H1 (cell line): ENCODE data around the gene INAFM2. TPM values are rescaled to one million over a fixed set of nuclear protein-coding genes. Genes with fewer than 3 reads are reported as not detected.
A peak's percentile ranks its signal among the peaks of the same experiment; 100 is the strongest.

Experiments used
- CTCF ChIA-PET: fragments of 300-600 bp; sonication (Branson Sonifier 250); formaldehyde crosslinking; loops from one replicate; lab custom pipeline; 2021; ENCODE audit not compliant: partially characterized antibody; lab: Charles Lee
- POLR2A ChIA-PET: fragments of 300-600 bp; sonication (Branson Sonifier 250); formaldehyde crosslinking; loops from one replicate; lab custom pipeline; 2021; ENCODE audit warnings: inconsistent platforms; ENCODE audit not compliant: partially characterized antibody; lab: Charles Lee
- DNase-seq, 2 experiments: peaks; one replicate each; pipeline versions ENCODE4 v3.0.0 to v3.0.0-alpha.2; 2010 to 2022; ENCODE audit warnings: low spot score in 2 of 2, low read depth in 1 of 2, mixed read lengths in 1 of 2
- FAIRE-seq: peaks from 2 replicates; lab custom pipeline; 2011; peaks lifted over from hg19 to GRCh38; lab: Jason Lieb, UNC
- H2AFZ ChIP-seq: 2 replicates; pipeline ENCODE4 v1.8.1; 2012; ENCODE audit warnings: low read length, inconsistent platforms
- H2AK5ac ChIP-seq: 2 replicates; pipeline ENCODE4 v1.6.1; 2013; ENCODE audit warnings: low read depth, low read length
- H2BK120ac ChIP-seq: replicated peaks from 2 replicates; pipeline ENCODE3; 2013; ENCODE audit warnings: low read depth, low read length, inconsistent platforms
- H2BK12ac ChIP-seq: 2 replicates; pipeline ENCODE4 v1.6.1; 2013; ENCODE audit warnings: low read depth, low read length
- H2BK15ac ChIP-seq: 2 replicates; pipeline ENCODE4 v1.6.1; 2013; ENCODE audit warnings: low read length
- H2BK20ac ChIP-seq: 2 replicates; pipeline ENCODE4 v1.6.1; 2013; ENCODE audit warnings: low read length
- H2BK5ac ChIP-seq: 2 replicates; pipeline ENCODE4 v1.6.1; 2013; ENCODE audit warnings: low read depth, low read length
- H3K14ac ChIP-seq: 2 replicates; pipeline ENCODE4 v1.6.1; 2013; ENCODE audit warnings: inconsistent platforms; ENCODE audit not compliant: insufficient read length
- H3K18ac ChIP-seq: 2 replicates; pipeline ENCODE4 v1.6.1; 2013; ENCODE audit warnings: low read length; ENCODE audit errors: extremely low read depth
- H3K23ac ChIP-seq: 2 replicates; pipeline ENCODE4 v1.6.1; 2013; ENCODE audit warnings: inconsistent platforms; ENCODE audit not compliant: insufficient read length
- H3K23me2 ChIP-seq: 2 replicates; pipeline ENCODE4 v1.6.1; 2013; ENCODE audit warnings: low read depth, low read length
- H3K27ac ChIP-seq: 2 replicates; pipeline ENCODE4 v1.6.1; 2011; ENCODE audit warnings: low read depth, low read length, inconsistent platforms
- H3K27me3 ChIP-seq, 4 experiments: replicated peaks in 1 of 4; 1 replicate in 1 of 4; 2 replicates in 3 of 4; pipeline versions ENCODE4 v1.6.1 to v1.8.1; 2011 to 2013; ENCODE audit warnings: low read length in 3 of 4, mild to moderate bottlenecking in 3 of 4, inconsistent platforms in 2 of 4, mixed read lengths in 2 of 4, moderate library complexity in 1 of 4; ENCODE audit not compliant: control insufficient read depth in 3 of 4, insufficient read depth in 3 of 4; ENCODE audit errors: extremely low read depth in 1 of 4
- H3K36me3 ChIP-seq, 4 experiments: 2 replicates each; pipeline versions ENCODE4 v1.6.1 to v1.8.1; 2011 to 2013; ENCODE audit warnings: mild to moderate bottlenecking in 4 of 4, low read length in 3 of 4, moderate library complexity in 2 of 4, control low read depth in 1 of 4, inconsistent platforms in 1 of 4; ENCODE audit not compliant: insufficient read depth in 4 of 4, control insufficient read depth in 2 of 4
- H3K4ac ChIP-seq: replicated peaks from 2 replicates; pipeline ENCODE3; 2013; ENCODE audit warnings: low read length, low read depth, mixed read lengths, inconsistent platforms; ENCODE audit not compliant: insufficient read length
- H3K4me1 ChIP-seq, 4 experiments: replicated peaks in 1 of 4; 1 replicate in 1 of 4; 2 replicates in 3 of 4; pipeline versions ENCODE4 v1.6.1 to v1.8.1; 2011 to 2013; ENCODE audit warnings: low read length in 3 of 4, inconsistent platforms in 2 of 4, mixed read lengths in 1 of 4; ENCODE audit not compliant: insufficient read depth in 4 of 4, control insufficient read depth in 3 of 4
- H3K4me2 ChIP-seq, 2 experiments: 2 replicates each; pipeline versions ENCODE4 v1.6.1 to v1.8.1; 2011 to 2013; ENCODE audit warnings: low read depth in 2 of 2, low read length in 2 of 2, control low read depth in 1 of 2, inconsistent platforms in 1 of 2, mild to moderate bottlenecking in 1 of 2; ENCODE audit not compliant: insufficient read depth in 1 of 2
- H3K4me3 ChIP-seq, 4 experiments: fragments of 200-600, 300-600 bp in 1 of 4; sonication (generic), shearing (Covaris generic), sonication (Bioruptor Twin) in 1 of 4; 2 replicates each; pipeline versions ENCODE4 v1.5.1 to v1.8.1; 2011 to 2016; ENCODE audit warnings: low read length in 4 of 4, low read depth in 3 of 4, control low read depth in 2 of 4, inconsistent platforms in 2 of 4, mild to moderate bottlenecking in 2 of 4, mixed read lengths in 1 of 4, moderate library complexity in 1 of 4; ENCODE audit not compliant: insufficient read depth in 2 of 4; ENCODE audit errors: extremely low read depth in 1 of 4
- H3K56ac ChIP-seq: replicated peaks from 2 replicates; pipeline ENCODE3; 2013; ENCODE audit warnings: low read depth, mild to moderate bottlenecking, mixed read lengths, low read length, inconsistent platforms; ENCODE audit not compliant: insufficient read length
- H3K79me1 ChIP-seq: 2 replicates; pipeline ENCODE4 v1.6.1; 2013; ENCODE audit warnings: low read depth, low read length, control low read depth
- H3K79me2 ChIP-seq, 2 experiments: 2 replicates each; pipeline versions ENCODE4 v1.6.1 to v1.8.1; 2012 to 2013; ENCODE audit warnings: low read length in 2 of 2, mild to moderate bottlenecking in 2 of 2, inconsistent platforms in 1 of 2; ENCODE audit not compliant: insufficient read depth in 2 of 2, control insufficient read depth in 1 of 2
- H3K9ac ChIP-seq, 4 experiments: replicated peaks in 1 of 4; 1 replicate in 1 of 4; 2 replicates in 3 of 4; pipeline versions ENCODE4 v1.6.1 to v1.8.1; 2011 to 2013; ENCODE audit warnings: low read depth in 3 of 4, low read length in 3 of 4, control low read depth in 2 of 4, mild to moderate bottlenecking in 2 of 4, moderate library complexity in 2 of 4, inconsistent platforms in 1 of 4; ENCODE audit errors: extremely low read depth in 1 of 4
- H3K9me3 ChIP-seq, 2 experiments: 2 replicates each; pipeline versions ENCODE4 v1.6.1 to v1.8.1; 2012 to 2013; ENCODE audit warnings: mild to moderate bottlenecking in 2 of 2, moderate library complexity in 2 of 2, control low read depth in 1 of 2, inconsistent platforms in 1 of 2, low read depth in 1 of 2, low read length in 1 of 2, mixed read lengths in 1 of 2; ENCODE audit not compliant: insufficient read depth in 2 of 2
- H4K20me1 ChIP-seq, 2 experiments: replicated peaks in 1 of 2; 2 replicates each; pipeline versions ENCODE3 to v1.8.1; 2011 to 2013; ENCODE audit warnings: inconsistent platforms in 2 of 2, low read length in 2 of 2, mild to moderate bottlenecking in 1 of 2; ENCODE audit not compliant: insufficient read depth in 2 of 2, control insufficient read depth in 1 of 2
- H4K5ac ChIP-seq: 2 replicates; pipeline ENCODE4 v1.6.1; 2013; ENCODE audit warnings: low read length, low read depth, mixed read lengths, inconsistent platforms; ENCODE audit not compliant: insufficient read length
- H4K8ac ChIP-seq: 2 replicates; pipeline ENCODE4 v1.8.0; 2013; ENCODE audit warnings: mild to moderate bottlenecking, moderate library complexity, low read length, inconsistent platforms; ENCODE audit not compliant: insufficient read depth; ENCODE audit errors: extremely low read depth
- H4K91ac ChIP-seq: replicated peaks from 2 replicates; pipeline ENCODE3; 2013; ENCODE audit warnings: low read length, mixed read lengths, inconsistent platforms; ENCODE audit not compliant: insufficient read length
- CREB1 ChIP-seq: IDR thresholded peaks from 2 replicates; pipeline ENCODE4 v1.6.1; 2012; ENCODE audit warnings: inconsistent platforms
- CTCF ChIP-seq, 3 experiments: IDR thresholded peaks; 1 replicate in 2 of 3; 2 replicates in 1 of 3; pipeline versions ENCODE4 v1.5.1 to v1.6.1; 2011; ENCODE audit warnings: low read length in 3 of 3, mild to moderate bottlenecking in 3 of 3, inconsistent platforms in 2 of 3, low read depth in 1 of 3, moderate library complexity in 1 of 3; ENCODE audit not compliant: insufficient read depth in 1 of 3; ENCODE audit errors: control extremely low read depth in 1 of 3
- RAD21 ChIP-seq, 2 experiments: IDR thresholded peaks in 1 of 2; conservative IDR thresholded peaks in 1 of 2; 2 replicates each; pipeline ENCODE4 v1.6.1; 2011; ENCODE audit warnings: low read depth in 2 of 2, low read length in 2 of 2, improper control_type of control experiment in 1 of 2, inconsistent platforms in 1 of 2, mild to moderate bottlenecking in 1 of 2, moderate library complexity in 1 of 2
- SP4 ChIP-seq: IDR thresholded peaks from 2 replicates; pipeline ENCODE4 v1.6.1; 2012; ENCODE audit warnings: low read length, inconsistent platforms
- WGBS, 2 experiments: shearing (Covaris generic) in 1 of 2; methylation state at CpG; one replicate each; pipeline versions ENCODE4 v1.1.6 to v1.1.7; 2013 to 2015; ENCODE audit warnings: low lambda C conversion rate in 2 of 2, mixed read lengths in 2 of 2, inconsistent platforms in 1 of 2, low coverage in 1 of 2, missing lambda C conversion rate in 1 of 2; ENCODE audit not compliant: insufficient replicate concordance in 2 of 2, insufficient coverage in 1 of 2, insufficient read length in 1 of 2; ENCODE audit errors: extremely low coverage in 1 of 2, missing lambda C conversion rate in 1 of 2; 5-methylcytosine and 5-hydroxymethylcytosine counted together
- polyA plus RNA-seq, 7 experiments: library from polyadenylated mRNA; depleted of rRNA in 3 of 7; stranded (reverse) in 5 of 7; unstranded in 2 of 7; fragments of >200 nt in 5 of 7; fragments of 200-250 nt in 2 of 7; gene quantifications; 1 replicate in 5 of 7; 2 replicates in 1 of 7; 4 replicates in 1 of 7; pipeline versions ENCODE4 v1.2.1 to v1.2.3, GENCODE V29; 2011 to 2013; ENCODE audit warnings: missing spikeins in 2 of 7, mixed read lengths in 2 of 7
- total RNA-seq: library from RNA; stranded (reverse); fragmentation: NEBNext Ultra II Directional; extraction: Animal tissue kit (Norgen Biotek cat#: 25700); gene quantifications from 2 replicates; pipeline ENCODE4 v1.2.1, GENCODE V29; 2021

The INAFM2 gene
- total and polyA plus RNA-seq, 2 of the 8 experiments (the other 6 are each of a cell fraction or from before 2014, with no cell fraction given) = 15.3 to 35.1 TPM

GRCh38 chr15:40344631-40345120 lies 21.2 kb downstream of the INAFM2 start:
- Histone ChIP-seq H3K27ac (no peak overlapping the region), H3K4me3 (no peak overlapping the region), H2AFZ (no peak overlapping the region), H3K79me2 (no peaks in the 10 kb centered on the region), H4K20me1 (no peaks in the 10 kb centered on the region), H3K14ac (no peak overlapping the region), H2AK5ac (no peak overlapping the region), H4K5ac (no peak overlapping the region), H3K4me2 (no peak overlapping the region), H3K23me2 (no peaks in the 10 kb centered on the region), H3K27me3 (no peaks in the 10 kb centered on the region), H3K4me1 (peaks cover 0 to 18% (median 10%) of the 10 kb centered on the region in 4 experiments; a peak in 6 of 7 replicates), H3K9me3 (no peaks in the 10 kb centered on the region), H3K23ac (no peak overlapping the region), H4K91ac (no peak overlapping the region), H3K18ac (peak overlapping the region; percentile 48), H4K8ac (peak overlapping the region; percentile 36; the same call in 1 of the 2 replicates), H3K56ac (no peak overlapping the region), H3K79me1 (no peaks in the 10 kb centered on the region), H2BK12ac (0 out of 2 replicates have a peak overlapping the region, but pooled peaks have one; percentile 39), H2BK5ac (0 out of 2 replicates have a peak overlapping the region, but pooled peaks have one; percentile 35), H3K4ac (no peak overlapping the region), H2BK20ac (0 out of 2 replicates have a peak overlapping the region, but pooled peaks have one; percentile 55), H2BK120ac (no peak overlapping the region), H3K9ac (no peak overlapping the region), H3K36me3 (no peaks in the 10 kb centered on the region), H2BK15ac (no peak overlapping the region)
- peak; percentile 82 to 85 for TF ChIP-seq RAD21 (IDR thresholded peaks at IDR 0.05 in 1 of 2, conservative IDR thresholded peaks at IDR 0.05 in 1 of 2; ENCODE audit: low read depth in 2 of 2, low read length in 2 of 2)
- 0 out of 2 replicates have a peak, but pooled peaks have one; percentile 12 for TF ChIP-seq CREB1
- no peak for TF ChIP-seq SP4
- TF ChIP-seq CTCF (IDR thresholded peaks at IDR 0.05; ENCODE audit: control extremely low read depth in 1 of 3, insufficient read depth in 1 of 3, low read depth in 1 of 3, low read length in 3 of 3) = peak; percentile 88 to 94 (median 89)
- ChIA-PET POLR2A (interaction anchor here (0.8 to 2.5 kb wide), 6 partner anchors 8 to 131 kb away, joined by 3 to 8 read pairs (median 4); no protein-coding TSS in a partner anchor), CTCF (interaction anchor here (1.0 to 27.4 kb wide), 16 partner anchors 8 to 97 kb away, joined by 3 to 584 read pairs (median 14); partner anchors contain the start of genes ANKRD63, DISP2, INAFM2 and IVD)
- DNase-seq (peak in 1 of 2 experiments; percentile 83), FAIRE-seq (peak; percentile 65)
- 45% methylated on average over 10 of the region's 15 CpGs; no CpG with 5 or more reads in 1 of the 2 experiments for WGBS, 2 experiments
